ENCODE measurements around the gene SUN5.

DNA sequence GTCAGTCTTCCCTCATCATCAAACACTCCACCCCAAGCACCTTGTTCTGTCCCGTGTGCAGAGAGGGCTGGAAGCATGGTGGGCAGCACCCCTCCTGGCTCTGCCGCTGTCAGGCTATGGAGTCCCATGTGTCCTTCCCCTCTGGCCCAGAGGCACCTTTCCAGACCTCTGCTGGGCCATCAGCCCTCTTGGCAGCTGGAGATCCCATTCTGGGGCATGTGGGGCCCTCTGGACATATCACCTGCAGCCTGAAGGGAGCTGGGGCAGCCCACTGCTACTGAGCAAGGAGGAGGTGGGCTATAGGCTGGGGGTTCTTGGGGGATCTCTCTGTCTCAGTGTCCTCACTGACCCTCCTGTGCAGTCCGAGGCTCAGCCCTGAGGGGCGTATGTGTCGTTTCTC, 42.2 kb downstream of the SUN5 start:
- TF ChIP-seq GATA2 (IDR thresholded peaks at IDR 0.05; ENCODE audit: low read depth, low read length) (no peak), GATA3 (IDR thresholded peaks at IDR 0.05; ENCODE audit: low read depth, low read length) (no peak)

All from SH-SY5Y (cell line).